H1 (cell line): Measurements from ENCODE around the gene COX10.

ENCODE experiments used
- CHD1 ChIP-seq: IDR thresholded peaks from 2 replicates; pipeline ENCODE4 v1.6.1; 2012; ENCODE audit warnings: low read depth, low read length, improper control_type of control experiment
- CREB1 ChIP-seq: IDR thresholded peaks from 2 replicates; pipeline ENCODE4 v1.6.1; 2012; ENCODE audit warnings: inconsistent platforms
- GABPA ChIP-seq: IDR thresholded peaks from 2 replicates; pipeline ENCODE4 v1.6.1; 2011; ENCODE audit warnings: mild to moderate bottlenecking, low read length, moderate library complexity, borderline replicate concordance; ENCODE audit not compliant: insufficient read depth
- HDAC2 ChIP-seq, 2 experiments: fragments of 300-600 bp in 1 of 2; sonication (generic) in 1 of 2; IDR thresholded peaks; 2 replicates each; pipeline ENCODE4 v1.6.1; 2011 to 2012; ENCODE audit warnings: low read depth in 2 of 2, low read length in 2 of 2, mild to moderate bottlenecking in 2 of 2, moderate library complexity in 2 of 2, borderline replicate concordance in 1 of 2, inconsistent platforms in 1 of 2
- NANOG ChIP-seq: IDR thresholded peaks from 2 replicates; pipeline ENCODE4 v1.6.1; 2011; ENCODE audit warnings: low read length, low read depth, mild to moderate bottlenecking, inconsistent platforms; ENCODE audit not compliant: insufficient read depth, poor library complexity, severe bottlenecking
- POLR2A ChIP-seq, 2 experiments: IDR thresholded peaks; 1 replicate in 1 of 2; 2 replicates in 1 of 2; pipeline ENCODE4 v1.6.1; 2011; ENCODE audit warnings: low read depth in 2 of 2, low read length in 2 of 2, mild to moderate bottlenecking in 2 of 2; ENCODE audit errors: control extremely low read depth in 1 of 2
- POLR2AphosphoS5 ChIP-seq: IDR thresholded peaks from 2 replicates; pipeline ENCODE4 v1.6.1; 2011; ENCODE audit warnings: low read depth, low read length
- SIRT6 ChIP-seq: IDR thresholded peaks from one replicate; pipeline ENCODE4 v1.7.1; 2012; ENCODE audit warnings: low read length, inconsistent platforms
- SP1 ChIP-seq: IDR thresholded peaks from 2 replicates; pipeline ENCODE4 v1.6.1; 2011; ENCODE audit warnings: low read depth, low read length
- TF ChIP-seq, protein P1 (sequence below), 3 experiments: IDR thresholded peaks; 1 replicate in 2 of 3; 2 replicates in 1 of 3; pipeline versions ENCODE4 v1.5.1 to v1.6.1; 2011; ENCODE audit warnings: low read length in 3 of 3, mild to moderate bottlenecking in 3 of 3, inconsistent platforms in 2 of 3, low read depth in 1 of 3, moderate library complexity in 1 of 3; ENCODE audit not compliant: insufficient read depth in 1 of 3; ENCODE audit errors: control extremely low read depth in 1 of 3
- TF ChIP-seq, protein P2 (sequence below): IDR thresholded peaks from 2 replicates; pipeline ENCODE4 v1.6.1; 2011; ENCODE audit warnings: low read length, improper control_type of control experiment
- TF ChIP-seq, protein P3 (sequence below): IDR thresholded peaks from 2 replicates; pipeline ENCODE4 v1.6.1; 2012; ENCODE audit warnings: inconsistent platforms

DNA sequence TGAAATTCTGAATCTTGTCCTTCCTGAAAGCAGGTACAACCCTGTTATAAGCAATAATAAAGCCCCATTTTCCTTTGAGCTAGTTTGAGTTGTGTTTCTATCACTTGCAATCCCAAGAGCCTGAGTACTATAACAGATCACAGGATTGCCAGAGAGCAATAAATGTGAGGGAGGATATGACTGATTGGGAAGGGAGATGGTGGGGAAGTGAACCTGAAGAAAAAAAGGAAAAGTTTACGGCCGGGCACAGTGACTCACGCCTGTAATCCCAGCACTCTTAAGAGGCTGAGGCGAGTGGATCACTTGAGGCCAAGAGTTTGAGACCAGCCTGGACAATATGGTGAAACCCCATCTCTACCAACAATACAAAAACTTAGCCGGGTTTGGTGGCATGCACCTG lies 80.4 kb downstream of the COX10 start:
- TF ChIP-seq CREB1 = no peak
- TF ChIP-seq CHD1 = no peak
- no peak for TF ChIP-seq NANOG
- TF ChIP-seq POLR2A (IDR thresholded peaks at IDR 0.05; ENCODE audit: control extremely low read depth in 1 of 2, low read depth in 2 of 2, low read length in 2 of 2) = no peak
- no peak for TF ChIP-seq HDAC2 (IDR thresholded peaks at IDR 0.05; ENCODE audit: borderline replicate concordance in 1 of 2, low read depth in 2 of 2, low read length in 2 of 2)
- TF ChIP-seq, protein P1, sequence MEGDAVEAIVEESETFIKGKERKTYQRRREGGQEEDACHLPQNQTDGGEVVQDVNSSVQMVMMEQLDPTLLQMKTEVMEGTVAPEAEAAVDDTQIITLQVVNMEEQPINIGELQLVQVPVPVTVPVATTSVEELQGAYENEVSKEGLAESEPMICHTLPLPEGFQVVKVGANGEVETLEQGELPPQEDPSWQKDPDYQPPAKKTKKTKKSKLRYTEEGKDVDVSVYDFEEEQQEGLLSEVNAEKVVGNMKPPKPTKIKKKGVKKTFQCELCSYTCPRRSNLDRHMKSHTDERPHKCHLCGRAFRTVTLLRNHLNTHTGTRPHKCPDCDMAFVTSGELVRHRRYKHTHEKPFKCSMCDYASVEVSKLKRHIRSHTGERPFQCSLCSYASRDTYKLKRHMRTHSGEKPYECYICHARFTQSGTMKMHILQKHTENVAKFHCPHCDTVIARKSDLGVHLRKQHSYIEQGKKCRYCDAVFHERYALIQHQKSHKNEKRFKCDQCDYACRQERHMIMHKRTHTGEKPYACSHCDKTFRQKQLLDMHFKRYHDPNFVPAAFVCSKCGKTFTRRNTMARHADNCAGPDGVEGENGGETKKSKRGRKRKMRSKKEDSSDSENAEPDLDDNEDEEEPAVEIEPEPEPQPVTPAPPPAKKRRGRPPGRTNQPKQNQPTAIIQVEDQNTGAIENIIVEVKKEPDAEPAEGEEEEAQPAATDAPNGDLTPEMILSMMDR (IDR thresholded peaks at IDR 0.05; ENCODE audit: control extremely low read depth in 1 of 3, insufficient read depth in 1 of 3, low read depth in 1 of 3, low read length in 3 of 3) = no peak
- TF ChIP-seq POLR2AphosphoS5 = no peak
- TF ChIP-seq GABPA = no peak
- TF ChIP-seq SP1 = no peak
- TF ChIP-seq, protein P2, sequence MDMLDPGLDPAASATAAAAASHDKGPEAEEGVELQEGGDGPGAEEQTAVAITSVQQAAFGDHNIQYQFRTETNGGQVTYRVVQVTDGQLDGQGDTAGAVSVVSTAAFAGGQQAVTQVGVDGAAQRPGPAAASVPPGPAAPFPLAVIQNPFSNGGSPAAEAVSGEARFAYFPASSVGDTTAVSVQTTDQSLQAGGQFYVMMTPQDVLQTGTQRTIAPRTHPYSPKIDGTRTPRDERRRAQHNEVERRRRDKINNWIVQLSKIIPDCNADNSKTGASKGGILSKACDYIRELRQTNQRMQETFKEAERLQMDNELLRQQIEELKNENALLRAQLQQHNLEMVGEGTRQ = no peak
- TF ChIP-seq, protein P3, sequence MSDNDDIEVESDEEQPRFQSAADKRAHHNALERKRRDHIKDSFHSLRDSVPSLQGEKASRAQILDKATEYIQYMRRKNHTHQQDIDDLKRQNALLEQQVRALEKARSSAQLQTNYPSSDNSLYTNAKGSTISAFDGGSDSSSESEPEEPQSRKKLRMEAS = no peak
- TF ChIP-seq SIRT6 = no peak
